H1 (cell line): ENCODE data around the gene FHIT. TPM values are rescaled to one million over a fixed set of nuclear protein-coding genes. Genes with fewer than 3 reads are reported as not detected.

ENCODE experiments used
- FOSL1 ChIP-seq: IDR thresholded peaks from 2 replicates; pipeline ENCODE4 v1.6.1; 2011; ENCODE audit warnings: mild to moderate bottlenecking, low read depth, low read length, moderate library complexity; ENCODE audit not compliant: insufficient read depth
- RAD21 ChIP-seq, 2 experiments: IDR thresholded peaks in 1 of 2; conservative IDR thresholded peaks in 1 of 2; 2 replicates each; pipeline ENCODE4 v1.6.1; 2011; ENCODE audit warnings: low read depth in 2 of 2, low read length in 2 of 2, improper control_type of control experiment in 1 of 2, inconsistent platforms in 1 of 2, mild to moderate bottlenecking in 1 of 2, moderate library complexity in 1 of 2
- SUZ12 ChIP-seq: fragments of 200-600 bp; sonication (generic); IDR thresholded peaks from 2 replicates; pipeline ENCODE4 v1.6.1; 2012; ENCODE audit warnings: mild to moderate bottlenecking, inconsistent platforms, low read length, moderate library complexity, mixed read lengths
- polyA plus RNA-seq, 7 experiments: library from polyadenylated mRNA; depleted of rRNA in 3 of 7; stranded (reverse) in 5 of 7; unstranded in 2 of 7; fragments of >200 nt in 5 of 7; fragments of 200-250 nt in 2 of 7; gene quantifications; 1 replicate in 5 of 7; 2 replicates in 1 of 7; 4 replicates in 1 of 7; pipeline versions ENCODE4 v1.2.1 to v1.2.3, GENCODE V29; 2011 to 2013; ENCODE audit warnings: missing spikeins in 2 of 7, mixed read lengths in 2 of 7
- total RNA-seq: library from RNA; stranded (reverse); fragmentation: NEBNext Ultra II Directional; extraction: Animal tissue kit (Norgen Biotek cat#: 25700); gene quantifications from 2 replicates; pipeline ENCODE4 v1.2.1, GENCODE V29; 2021

Gene FHIT
- total and polyA plus RNA-seq, 2 of the 8 experiments (the other 6 are each of a cell fraction or from before 2014, with no cell fraction given), result 1.2 to 3.2 TPM

DNA sequence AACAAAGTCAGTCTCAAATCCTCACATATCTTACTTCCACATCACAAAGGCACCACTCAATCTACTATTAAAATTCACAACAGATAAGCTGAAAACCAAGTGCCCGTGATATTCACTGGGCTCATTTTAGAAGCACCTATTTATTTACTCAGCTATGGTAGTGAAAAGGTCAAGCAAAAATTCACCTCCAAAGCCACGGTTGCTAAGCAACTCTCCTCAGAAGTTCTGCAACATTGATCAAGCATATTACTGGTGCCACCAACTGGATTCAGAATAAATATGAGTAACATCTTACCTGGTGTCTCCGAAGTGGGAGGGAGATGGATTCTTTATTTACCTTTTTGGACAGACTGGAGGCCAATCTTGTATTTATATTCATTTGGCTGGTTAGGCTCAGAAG, 714.8 kb downstream of the FHIT start (continued):
- TF ChIP-seq SUZ12 (no peak), FOSL1 (no peak), RAD21 (IDR thresholded peaks at IDR 0.05 in 1 of 2, conservative IDR thresholded peaks at IDR 0.05 in 1 of 2; ENCODE audit: low read depth in 2 of 2, low read length in 2 of 2) (no peak)
